SK-N-SH (cell line): ENCODE data around the gene EAF1. TPM values are rescaled to one million over a fixed set of nuclear protein-coding genes. Genes with fewer than 3 reads are reported as not detected.

Experiments
- CTCF ChIA-PET: fragments of 300-600, 350-600 bp; formaldehyde crosslinking; extraction: SDS; loops from one replicate; lab custom pipeline; 2021; lab: Yijun Ruan, JAX
- POLR2A ChIA-PET: fragments of 350-600 bp; sonication (Branson Sonifier 250); formaldehyde crosslinking; extraction: SDS; loops from one replicate; lab custom pipeline; 2020; ENCODE audit warnings: antibody characterized with exemption, inconsistent platforms; lab: Yijun Ruan, JAX
- DNase-seq: peaks from one replicate; pipeline ENCODE4 v3.0.0; 2012
- H2AFZ ChIP-seq: fragments of 200-600 bp; sonication (generic); 2 replicates; pipeline ENCODE4 v1.8.1; 2016; ENCODE audit warnings: antibody characterized with exemption, mild to moderate bottlenecking, low read depth
- H3F3A ChIP-seq: fragments of 200-600 bp; sonication (generic); replicated peaks from 2 replicates; pipeline ENCODE3; 2016; ENCODE audit warnings: antibody characterized with exemption, mild to moderate bottlenecking; ENCODE audit not compliant: insufficient read depth
- H3K27ac ChIP-seq, 2 experiments: fragments of 200-500 bp in 1 of 2; fragments of 200-600 bp in 1 of 2; sonication (Bioruptor generic) in 1 of 2; sonication (generic), shearing (Covaris generic) in 1 of 2; 2 replicates each; pipeline versions ENCODE4 v1.5.1 to v1.6.1; 2014 to 2016; ENCODE audit warnings: low read depth in 2 of 2, inconsistent platforms in 1 of 2, low read length in 1 of 2, mild to moderate bottlenecking in 1 of 2, mixed read lengths in 1 of 2
- H3K27me3 ChIP-seq: fragments of 200-600 bp; sonication (generic), shearing (Covaris generic); 2 replicates; pipeline ENCODE4 v1.6.1; 2016; ENCODE audit warnings: mixed run types; ENCODE audit not compliant: insufficient read depth
- H3K36me3 ChIP-seq, 2 experiments: fragments of 200-500 bp in 1 of 2; fragments of 200-600 bp in 1 of 2; sonication (Bioruptor generic) in 1 of 2; sonication (generic) in 1 of 2; replicated peaks in 1 of 2; 2 replicates each; pipeline versions ENCODE3 to v1.5.1; 2014 to 2016; ENCODE audit warnings: low read length in 1 of 2, mild to moderate bottlenecking in 1 of 2; ENCODE audit not compliant: insufficient read depth in 2 of 2, control insufficient read depth in 1 of 2
- H3K4me1 ChIP-seq, 2 experiments: fragments of 200-500 bp in 1 of 2; fragments of 200-600 bp in 1 of 2; sonication (Bioruptor generic) in 1 of 2; sonication (generic), shearing (Covaris generic) in 1 of 2; 2 replicates each; pipeline versions ENCODE4 v1.5.1 to v1.6.1; 2014 to 2016; ENCODE audit warnings: low read depth in 1 of 2, low read length in 1 of 2, mixed run types in 1 of 2; ENCODE audit not compliant: insufficient read depth in 2 of 2, control insufficient read depth in 1 of 2
- H3K4me2 ChIP-seq: fragments of 200-600 bp; sonication (generic), shearing (Covaris generic); 2 replicates; pipeline ENCODE4 v1.6.1; 2017; ENCODE audit warnings: mixed run types
- H3K4me3 ChIP-seq, 2 experiments: fragments of 200-500 bp in 1 of 2; fragments of 200-600 bp in 1 of 2; sonication (Bioruptor generic) in 1 of 2; sonication (generic), shearing (Covaris generic) in 1 of 2; 2 replicates each; pipeline versions ENCODE4 v1.5.1 to v1.8.1; 2014 to 2016; ENCODE audit warnings: low read depth in 2 of 2, inconsistent platforms in 1 of 2, low read length in 1 of 2, mild to moderate bottlenecking in 1 of 2, mixed read lengths in 1 of 2, moderate library complexity in 1 of 2
- H3K79me2 ChIP-seq: fragments of 200-600 bp; sonication (generic); 2 replicates; pipeline ENCODE4 v1.8.1; 2017; ENCODE audit warnings: mild to moderate bottlenecking; ENCODE audit not compliant: insufficient read depth
- H3K9ac ChIP-seq: fragments of 200-600 bp; sonication (generic); 2 replicates; pipeline ENCODE4 v1.6.1; 2017; ENCODE audit warnings: mixed run types
- H3K9me2 ChIP-seq: fragments of 200-600 bp; sonication (generic); 2 replicates; pipeline ENCODE4 v1.6.1; 2017; ENCODE audit warnings: mixed run types
- H3K9me3 ChIP-seq: fragments of 200-600 bp; sonication (generic); 2 replicates; pipeline ENCODE4 v1.6.1; 2017; ENCODE audit warnings: mixed run types, mild to moderate bottlenecking, moderate library complexity
- H4K20me1 ChIP-seq: fragments of 200-600 bp; sonication (generic); 2 replicates; pipeline ENCODE4 v1.6.1; 2017; ENCODE audit warnings: mild to moderate bottlenecking, mixed run types; ENCODE audit not compliant: insufficient read depth
- CHD2 ChIP-seq: fragments of 150-350 bp; IDR thresholded peaks from 2 replicates; pipeline ENCODE4 v1.6.1; 2018; ENCODE audit warnings: low read length; ENCODE audit not compliant: partially characterized antibody
- ELF1 ChIP-seq: IDR thresholded peaks from 2 replicates; pipeline ENCODE4 v1.4.0; 2012
- EP300 ChIP-seq, 2 experiments: IDR thresholded peaks; 2 replicates each; pipeline versions ENCODE4 v1.4.0 to v1.6.1; 2012; ENCODE audit warnings: borderline replicate concordance in 1 of 2, low read depth in 1 of 2, low read length in 1 of 2
- EZH2phosphoT487 ChIP-seq: fragments of 200-600 bp; sonication (generic); IDR thresholded peaks from 2 replicates; pipeline ENCODE4 v1.6.1; 2017; ENCODE audit warnings: low read depth, mixed run types, mild to moderate bottlenecking, antibody characterized with exemption, moderate library complexity, borderline replicate concordance
- FOSL2 ChIP-seq: IDR thresholded peaks from 2 replicates; pipeline ENCODE4 v1.4.0; 2012; ENCODE audit warnings: low read depth, mild to moderate bottlenecking, moderate library complexity, borderline replicate concordance
- FOXJ3 ChIP-seq: sonication (generic); formaldehyde crosslinking; IDR thresholded peaks from 2 replicates; pipeline ENCODE4 v1.5.1; 2020; ENCODE audit warnings: mild to moderate bottlenecking, missing genetic modification reagents
- FOXM1 ChIP-seq: IDR thresholded peaks from 2 replicates; pipeline ENCODE4 v1.4.0; 2012; ENCODE audit warnings: low read depth, mild to moderate bottlenecking
- GABPA ChIP-seq: IDR thresholded peaks from 2 replicates; pipeline ENCODE4 v1.4.0; 2012; ENCODE audit warnings: low read depth, mild to moderate bottlenecking
- GATA2 ChIP-seq: sonication (generic); formaldehyde crosslinking; IDR thresholded peaks from 2 replicates; pipeline ENCODE4 v1.5.0; 2020; ENCODE audit warnings: mild to moderate bottlenecking, missing genetic modification reagents
- IRF3 ChIP-seq: fragments of 150-350 bp; IDR thresholded peaks from 2 replicates; pipeline ENCODE4 v1.6.1; 2016; ENCODE audit warnings: mild to moderate bottlenecking, low read depth, low read length
- JUND ChIP-seq: IDR thresholded peaks from 2 replicates; pipeline ENCODE4 v1.4.0; 2012
- MAX ChIP-seq: IDR thresholded peaks from 2 replicates; pipeline ENCODE4 v1.4.0; 2012; ENCODE audit warnings: low read depth
- MEF2A ChIP-seq: IDR thresholded peaks from 2 replicates; pipeline ENCODE4 v1.4.0; 2012; ENCODE audit warnings: low read depth, borderline replicate concordance
- MXI1 ChIP-seq: IDR thresholded peaks from 2 replicates; pipeline ENCODE4 v1.6.1; 2012; ENCODE audit warnings: mild to moderate bottlenecking, low read depth, low read length, improper control_type of control experiment
- NFIC ChIP-seq: IDR thresholded peaks from 2 replicates; pipeline ENCODE4 v1.4.0; 2012; ENCODE audit warnings: borderline replicate concordance
- NRF1 ChIP-seq: IDR thresholded peaks from 2 replicates; pipeline ENCODE4 v1.6.1; 2012; ENCODE audit warnings: low read depth, mild to moderate bottlenecking, low read length
- PBX3 ChIP-seq: IDR thresholded peaks from 2 replicates; pipeline ENCODE4; 2012
- POLR2AphosphoS5 ChIP-seq: IDR thresholded peaks from 2 replicates; pipeline ENCODE4 v1.6.1; 2012; ENCODE audit warnings: low read depth, low read length
- RAD21 ChIP-seq: IDR thresholded peaks from 2 replicates; pipeline ENCODE4 v1.6.1; 2012; ENCODE audit warnings: mild to moderate bottlenecking, low read length
- RCOR1 ChIP-seq: fragments of 150-350 bp; IDR thresholded peaks from 2 replicates; pipeline ENCODE4 v1.6.1; 2017; ENCODE audit warnings: antibody characterized with exemption, low read length
- RFX5 ChIP-seq: IDR thresholded peaks from 2 replicates; pipeline ENCODE4 v1.6.1; 2012; ENCODE audit warnings: mild to moderate bottlenecking, improper control_type of control experiment, low read length
- RXRA ChIP-seq: IDR thresholded peaks from 2 replicates; pipeline ENCODE4 v1.4.0; 2012; ENCODE audit warnings: low read depth, mild to moderate bottlenecking, borderline replicate concordance
- SIN3A ChIP-seq: IDR thresholded peaks from 2 replicates; pipeline ENCODE4 v1.6.1; 2012; ENCODE audit warnings: low read depth, mild to moderate bottlenecking, low read length, moderate library complexity, borderline replicate concordance
- TAF1 ChIP-seq: IDR thresholded peaks from 2 replicates; pipeline ENCODE4 v1.6.1; 2012; ENCODE audit warnings: low read depth, mild to moderate bottlenecking, low read length, moderate library complexity, borderline replicate concordance
- TCF12 ChIP-seq: IDR thresholded peaks from 2 replicates; pipeline ENCODE4 v1.4.0; 2012
- TEAD4 ChIP-seq: IDR thresholded peaks from 2 replicates; pipeline ENCODE4 v1.4.0; 2012; ENCODE audit warnings: mild to moderate bottlenecking, borderline replicate concordance; ENCODE audit not compliant: insufficient read depth
- USF1 ChIP-seq: IDR thresholded peaks from 2 replicates; pipeline ENCODE4 v1.4.0; 2012; ENCODE audit warnings: low read depth, borderline replicate concordance
- USF2 ChIP-seq: fragments of 150-350 bp; IDR thresholded peaks from 2 replicates; pipeline ENCODE4 v1.6.1; 2017; ENCODE audit warnings: antibody characterized with exemption, low read length, low read depth, borderline replicate concordance
- YY1 ChIP-seq: IDR thresholded peaks from 2 replicates; pipeline ENCODE4 v1.4.0; 2012; ENCODE audit warnings: low read depth, mild to moderate bottlenecking
- ZBTB33 ChIP-seq: IDR thresholded peaks from 2 replicates; pipeline ENCODE4 v1.4.0; 2012; ENCODE audit warnings: low read depth, borderline replicate concordance
- WGBS: methylation state at CpG from one replicate; pipeline ENCODE4 v1.1.6; 2017; ENCODE audit warnings: low lambda C conversion rate; 5-methylcytosine and 5-hydroxymethylcytosine counted together
- polyA plus RNA-seq, 3 experiments: library from polyadenylated mRNA; depleted of rRNA; stranded (reverse); fragments of >200 nt; gene quantifications; 2 replicates each; pipeline ENCODE4 v1.2.3, GENCODE V29; 2012

Gene EAF1
- polyA plus RNA-seq, 1 of the 3 experiments (the other 2 are of a cell fraction), result 10.0 TPM

- H3K9ac ChIP-seq, result peak overlapping the region; percentile 48; the same call in 1 of the 2 replicates
- H2AFZ ChIP-seq, result 0 out of 2 replicates have a peak overlapping the region, but pooled peaks have one; percentile 16
- 0% methylated on average over 1 of the region's 1 CpG for WGBS
- no peaks in the 10 kb centered on the region for H3K79me2 ChIP-seq
- no peak overlapping the region for H3K4me3 ChIP-seq
- 0 out of 4 replicates have a peak, but pooled peaks cover 0 to 10% of the 10 kb centered on the region in 2 experiments for H3K4me1 ChIP-seq
- peaks cover 8% of the 10 kb centered on the region for H3F3A ChIP-seq
- POLR2A ChIA-PET, result no interaction called here
- no peak for DNase-seq
- H3K27ac ChIP-seq, result peak overlapping the region in 1 of 2 experiments; percentile 65; a peak in 2 of 4 replicates
- CTCF ChIA-PET, result interaction anchor here (1.4 to 1.8 kb wide), 2 partner anchors 18 to 119 kb away, joined by 4 to 6 read pairs; no protein-coding TSS in a partner anchor
- 0 out of 2 replicates have a peak overlapping the region, but pooled peaks have one; percentile 16 for H3K4me2 ChIP-seq
- peaks cover 2% of the 10 kb centered on the region; the same call in 1 of the 2 replicates for H3K9me3 ChIP-seq
- no peaks in the 10 kb centered on the region for H3K36me3 ChIP-seq
- H3K27me3 ChIP-seq, result no peaks in the 10 kb centered on the region
- H4K20me1 ChIP-seq, result no peaks in the 10 kb centered on the region
- no peaks in the 10 kb centered on the region for H3K9me2 ChIP-seq
- TF ChIP-seq RFX5 (no peak), RXRA (peak; percentile 78), EP300 (IDR thresholded peaks at IDR 0.05; ENCODE audit: borderline replicate concordance in 1 of 2, low read depth in 1 of 2, low read length in 1 of 2) (peak in 1 of 2 experiments; percentile 32; a peak in 1 of 4 replicates), MAX (no peak), USF1 (no peak), RAD21 (no peak), NRF1 (no peak), GABPA (no peak), IRF3 (no peak), MXI1 (no peak), TCF12 (peak; percentile 65; the same call in 1 of the 2 replicates), GATA2 (no peak), TAF1 (no peak), TEAD4 (no peak; the same call in 1 of the 2 replicates), MEF2A (no peak), USF2 (no peak), FOSL2 (peak; percentile 64; the same call in 1 of the 2 replicates), CHD2 (no peak), POLR2AphosphoS5 (no peak), EZH2phosphoT487 (no peak), FOXJ3 (CRISPR knock-in tag) (no peak), ZBTB33 (no peak), JUND (peak; percentile 42; the same call in 1 of the 2 replicates), RCOR1 (no peak), PBX3 (peak; percentile 29), SIN3A (no peak), ELF1 (no peak), FOXM1 (no peak), YY1 (no peak), NFIC (peak; percentile 85)
Observed at GRCh38 chr3:15387171-15387581, 40.2 kb upstream of the EAF1 start.
